ENCODE data around the gene SUPV3L1. TPM values are rescaled to one million over a fixed set of nuclear protein-coding genes. Genes with fewer than 3 reads are reported as not detected.

SUPV3L1 gene
- total and polyA plus RNA-seq, 9 of the 15 experiments (the other 6 are each of a cell fraction or from before 2014, with no cell fraction given) = 45.2 to 156 (median 92.6) TPM

- ChIA-PET CTCF (ENCODE audit: low intra/inter-chr PET ratio) (no interaction called here), POLR2A (interaction anchor here (1.0 to 1.3 kb wide), 3 partner anchors 13 to 134 kb away, joined by 4 to 8 read pairs (median 6); no protein-coding TSS in a partner anchor)
- 45% methylated on average over 5 of the region's 5 CpGs for WGBS (ENCODE audit: insufficient coverage, low coverage, missing lambda C conversion rate)
- no TSS peak for BruUV-seq (replicated peaks)
- peak overlapping the region; percentile 92 for H2AFZ ChIP-seq (ENCODE audit: low read depth, low read length)
- H4K20me1 ChIP-seq (replicated peaks; ENCODE audit: control insufficient read depth, insufficient read depth, low read length) = no peaks in the 10 kb centered on the region
- H3K4me2 ChIP-seq (ENCODE audit: insufficient read depth, low read length) = no peak overlapping the region
- no peaks in the 10 kb centered on the region for H3K36me3 ChIP-seq (ENCODE audit: control insufficient read depth, insufficient read depth, low read length)
- intact Hi-C loops (cut with micrococcal nuclease) (loop anchor here (10.0 kb wide), 1 partner anchor 405 kb away; the partner anchor contains the start of gene FAM241B), in situ Hi-C loops (cut with MboI) (loop anchor here (5.0 to 25.0 kb wide), 3 partner anchors 238 to 407 kb away; partner anchors contain the start of gene FAM241B)
- no peaks in the 10 kb centered on the region for H3K27me3 ChIP-seq (ENCODE audit: control insufficient read depth in 2 of 2, insufficient read depth in 2 of 2, low read length in 2 of 2)
- ATAC-seq = no peak
- H3K9ac ChIP-seq (ENCODE audit: insufficient read depth in 1 of 2, low read depth in 2 of 2, low read length in 2 of 2) = no peak overlapping the region
- DNase-seq (ENCODE audit: extremely low read depth in 1 of 4, low spot score in 3 of 4) = no peak
- H3K4me3 ChIP-seq = no peak overlapping the region
- 0 out of 2 replicates have a peak, but pooled peaks have one; percentile 10 for TF ChIP-seq NFIX (CRISPR knock-in tag; IDR thresholded peaks at IDR 0.05; ENCODE audit: low read depth)
- TF ChIP-seq ZNF511 (CRISPR knock-in tag; IDR thresholded peaks at IDR 0.05) = no peak
- TF ChIP-seq BRF2 (IDR thresholded peaks at IDR 0.05; ENCODE audit: borderline replicate concordance, insufficient read depth, insufficient read length) = no peak
- TF ChIP-seq NFIC (IDR thresholded peaks at IDR 0.05) = peak; percentile 89
- no peak overlapping the region for H3K27ac ChIP-seq (ENCODE audit: extremely low read depth, low read depth, low read length)
- no peaks in the 10 kb centered on the region for H3K79me2 ChIP-seq (ENCODE audit: control insufficient read depth, insufficient read depth, low read length)
- no peaks in the 10 kb centered on the region for H3K9me1 ChIP-seq (ENCODE audit: control insufficient read depth, insufficient read depth, low read length)
- no peak for FAIRE-seq
- H3K9me3 ChIP-seq (replicated peaks; ENCODE audit: control insufficient read depth, insufficient read depth, low read depth, low read length) = no peaks in the 10 kb centered on the region
- peaks cover 8 to 14% of the 10 kb centered on the region in 2 experiments for H3K4me1 ChIP-seq (replicated peaks in 1 of 2; ENCODE audit: control insufficient read depth in 2 of 2, insufficient read depth in 2 of 2, low read length in 2 of 2)
These were observed 50.1 kb downstream of the SUPV3L1 start for GRCh38 chr10:69230128-69230527.

All from K562 (cell line).